Panc1 (cell line): ENCODE results near the gene MC1R. TPM values are rescaled to one million over a fixed set of nuclear protein-coding genes. Genes with fewer than 3 reads are reported as not detected.

Experiments
- ATAC-seq: fragments of 200-7000 bp; cut with Tn5 transposase; 2 replicates; pipeline ENCODE4 v1.9.1; 2020; ENCODE audit warnings: mild to moderate bottlenecking, moderate library complexity
- BruUV-seq: library from RNA; stranded (reverse); fragments of 400-500 nt; replicated peaks from 2 replicates; lab custom pipeline; 2021; lab: Mats Ljungman, UMichigan
- CTCF ChIA-PET: fragments of 300-600 bp; sonication (Branson Sonifier 250); formaldehyde crosslinking; loops from one replicate; lab custom pipeline; 2022; ENCODE audit warnings: antibody characterized with exemption; lab: Charles Lee
- POLR2A ChIA-PET: fragments of 300-600 bp; sonication (Branson Sonifier 250); formaldehyde crosslinking; loops from one replicate; lab custom pipeline; 2022; ENCODE audit warnings: antibody characterized with exemption; lab: Charles Lee
- DNase-seq: peaks from one replicate; pipeline ENCODE4 v3.0.0-alpha.2; 2010; ENCODE audit warnings: low read depth, low spot score
- H3K27ac ChIP-seq: 2 replicates; pipeline ENCODE4 v1.5.1; 2011; ENCODE audit warnings: mild to moderate bottlenecking, low read length, inconsistent platforms
- H3K27me3 ChIP-seq: fragments of 200-500 bp; sonication (Bioruptor generic); 2 replicates; pipeline ENCODE4 v1.6.0; 2014; ENCODE audit warnings: low read length, inconsistent platforms; ENCODE audit not compliant: control insufficient read depth, insufficient read depth
- H3K36me3 ChIP-seq: fragments of 200-500 bp; sonication (Bioruptor generic); 2 replicates; pipeline ENCODE4 v1.5.1; 2014; ENCODE audit warnings: inconsistent platforms, mild to moderate bottlenecking, low read length, moderate library complexity; ENCODE audit not compliant: control insufficient read depth, insufficient read depth
- H3K4me1 ChIP-seq: 2 replicates; pipeline ENCODE4 v1.5.1; 2011; ENCODE audit warnings: inconsistent platforms, mild to moderate bottlenecking, low read length, moderate library complexity; ENCODE audit not compliant: control insufficient read depth, insufficient read depth
- H3K4me3 ChIP-seq, 2 experiments: 2 replicates each; pipeline ENCODE4 v1.5.1; 2011 to 2012; ENCODE audit warnings: low read depth in 2 of 2, low read length in 2 of 2, mild to moderate bottlenecking in 2 of 2, inconsistent platforms in 1 of 2, moderate library complexity in 1 of 2
- H3K9me3 ChIP-seq: fragments of 200-500 bp; sonication (Bioruptor generic); 2 replicates; pipeline ENCODE4 v1.5.1; 2014; ENCODE audit warnings: low read depth, mild to moderate bottlenecking, inconsistent platforms, low read length, moderate library complexity; ENCODE audit not compliant: control insufficient read depth, insufficient read depth
- POLR2AphosphoS5 ChIP-seq: IDR thresholded peaks from 2 replicates; pipeline ENCODE4 v1.6.1; 2012; ENCODE audit warnings: mild to moderate bottlenecking, low read depth, low read length, moderate library complexity
- REST ChIP-seq, 2 experiments: IDR thresholded peaks; 2 replicates each; pipeline ENCODE4 v1.6.1; 2011 to 2012; ENCODE audit warnings: low read depth in 2 of 2, control low read depth in 1 of 2, low read length in 1 of 2, mild to moderate bottlenecking in 1 of 2, moderate library complexity in 1 of 2; ENCODE audit not compliant: insufficient read depth in 1 of 2
- SIN3A ChIP-seq: IDR thresholded peaks from 2 replicates; pipeline ENCODE4 v1.6.1; 2012; ENCODE audit warnings: low read depth, mild to moderate bottlenecking, low read length, moderate library complexity, borderline replicate concordance; ENCODE audit not compliant: insufficient read depth
- TCF7L2 ChIP-seq: IDR thresholded peaks from 2 replicates; pipeline ENCODE4 v1.6.1; 2011; ENCODE audit warnings: mild to moderate bottlenecking, low read depth, low read length, inconsistent platforms
- in situ Hi-C: cut with HindIII; loops from 2 replicates; pipeline ENCODE4 v1.10.0; 2016; ENCODE audit warnings: low sequenced_read_pairs, low pct_unique_long_range_greater_than_20kb
- intact Hi-C: fragments of 100-400 bp; cut with micrococcal nuclease; formaldehyde crosslinking; loops from one replicate; pipeline ENCODE4 v1.10.0; 2022; ENCODE audit not compliant: unreplicated experiment
- total RNA-seq: library from RNA; stranded (reverse); gene quantifications from one replicate; pipeline ENCODE4 v1.2.1, GENCODE V29; 2021; ENCODE audit not compliant: unreplicated experiment
- TF ChIP-seq, protein P1 (sequence below): fragments of 450-650 bp; IDR thresholded peaks from 2 replicates; pipeline ENCODE4 v1.5.1; 2017; ENCODE audit warnings: mild to moderate bottlenecking

MC1R gene
- total RNA-seq, 1 experiment from 2014 or later = 8.7 TPM

DNA sequence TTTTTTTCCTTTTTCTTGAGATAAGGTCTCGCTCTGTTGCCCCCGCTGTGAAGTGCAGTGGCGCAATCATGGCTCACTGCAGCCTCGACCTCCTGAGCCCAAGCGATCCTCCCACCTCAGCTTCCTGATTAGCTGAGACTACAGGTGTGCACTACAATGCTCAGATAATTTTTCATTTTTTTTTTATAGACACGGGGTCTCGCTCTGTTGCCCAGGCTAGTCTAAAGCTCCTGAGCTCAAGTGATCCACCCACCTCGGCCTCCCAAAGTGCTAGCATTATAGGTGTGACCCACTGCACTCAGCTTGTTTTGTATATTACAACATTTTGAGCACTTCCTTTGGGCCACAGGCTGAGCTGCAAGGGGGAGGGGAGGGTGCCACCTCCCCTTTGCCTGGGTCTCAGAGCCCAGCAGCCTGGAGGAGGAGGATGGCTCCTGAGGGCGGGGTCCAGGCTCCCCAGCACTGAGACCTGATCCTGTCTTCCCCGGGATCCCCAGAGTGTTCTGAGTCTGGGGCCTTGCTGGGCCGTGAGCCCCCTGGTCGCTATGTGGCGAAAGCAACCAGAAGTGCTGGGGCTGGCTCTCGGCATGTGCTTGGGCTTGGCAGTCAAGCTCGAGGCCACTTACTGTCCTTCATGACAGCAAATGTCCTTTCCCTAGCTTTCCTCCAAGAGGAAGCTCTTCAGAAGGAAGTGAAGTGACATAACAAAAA lies 38.0 kb downstream of the MC1R start:
- no TSS peak for BruUV-seq
- TF ChIP-seq REST (IDR thresholded peaks at IDR 0.05; ENCODE audit: insufficient read depth in 1 of 2, low read depth in 2 of 2, low read length in 1 of 2) (no peak), TCF7L2 (no peak), SIN3A (no peak), POLR2AphosphoS5 (no peak)
- TF ChIP-seq, protein P1, sequence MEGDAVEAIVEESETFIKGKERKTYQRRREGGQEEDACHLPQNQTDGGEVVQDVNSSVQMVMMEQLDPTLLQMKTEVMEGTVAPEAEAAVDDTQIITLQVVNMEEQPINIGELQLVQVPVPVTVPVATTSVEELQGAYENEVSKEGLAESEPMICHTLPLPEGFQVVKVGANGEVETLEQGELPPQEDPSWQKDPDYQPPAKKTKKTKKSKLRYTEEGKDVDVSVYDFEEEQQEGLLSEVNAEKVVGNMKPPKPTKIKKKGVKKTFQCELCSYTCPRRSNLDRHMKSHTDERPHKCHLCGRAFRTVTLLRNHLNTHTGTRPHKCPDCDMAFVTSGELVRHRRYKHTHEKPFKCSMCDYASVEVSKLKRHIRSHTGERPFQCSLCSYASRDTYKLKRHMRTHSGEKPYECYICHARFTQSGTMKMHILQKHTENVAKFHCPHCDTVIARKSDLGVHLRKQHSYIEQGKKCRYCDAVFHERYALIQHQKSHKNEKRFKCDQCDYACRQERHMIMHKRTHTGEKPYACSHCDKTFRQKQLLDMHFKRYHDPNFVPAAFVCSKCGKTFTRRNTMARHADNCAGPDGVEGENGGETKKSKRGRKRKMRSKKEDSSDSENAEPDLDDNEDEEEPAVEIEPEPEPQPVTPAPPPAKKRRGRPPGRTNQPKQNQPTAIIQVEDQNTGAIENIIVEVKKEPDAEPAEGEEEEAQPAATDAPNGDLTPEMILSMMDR = no peak
- H3K9me3 ChIP-seq = no peaks in the 10 kb centered on the region
- POLR2A ChIA-PET = no interaction called here
- ATAC-seq = no peak
- no peaks in the 10 kb centered on the region for H3K4me1 ChIP-seq
- CTCF ChIA-PET = no interaction called here
- intact Hi-C loops (no loop called here), in situ Hi-C loops (no loop called here)
- no peaks in the 10 kb centered on the region for H3K36me3 ChIP-seq
- H3K4me3 ChIP-seq = no peak overlapping the region
- H3K27ac ChIP-seq = no peak overlapping the region
- DNase-seq = no peak
- no peaks in the 10 kb centered on the region for H3K27me3 ChIP-seq

DNA sequence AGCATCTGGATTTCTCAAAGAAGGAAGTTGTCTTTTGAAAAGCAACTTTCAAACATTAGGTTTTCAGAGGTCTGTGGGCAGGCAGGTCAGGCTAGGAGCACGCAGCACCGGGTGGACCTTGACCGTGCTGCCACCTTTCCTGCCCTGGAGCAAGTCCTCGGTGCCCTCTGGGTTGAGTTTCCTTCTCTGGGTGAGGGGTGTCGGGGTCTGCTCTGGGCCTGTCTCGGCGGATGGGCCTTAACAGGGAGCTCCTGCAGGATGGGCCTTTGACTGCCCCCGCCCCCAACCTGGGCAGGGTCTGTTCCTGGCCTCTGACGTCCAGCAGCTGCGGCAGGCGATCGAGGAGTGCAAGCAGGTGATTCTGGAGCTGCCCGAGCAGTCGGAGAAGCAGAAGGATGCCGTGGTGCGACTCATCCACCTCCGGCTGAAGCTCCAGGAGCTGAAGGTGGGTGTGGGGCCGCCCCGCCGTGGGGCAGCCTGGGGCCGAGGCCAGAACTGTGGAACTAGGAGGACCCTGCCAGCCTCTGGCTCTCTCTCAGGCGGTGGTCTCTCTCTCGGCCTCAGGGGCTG lies 38.6 kb downstream of the MC1R start:
- no TSS peak for BruUV-seq
- ATAC-seq (no peak), DNase-seq (no peak)
- ChIA-PET POLR2A (no interaction called here), CTCF (no interaction called here)
- intact Hi-C loops = no loop called here
- TF ChIP-seq POLR2AphosphoS5 (no peak), SIN3A (no peak), REST (IDR thresholded peaks at IDR 0.05; ENCODE audit: insufficient read depth in 1 of 2, low read depth in 2 of 2, low read length in 1 of 2) (no peak), TCF7L2 (no peak)
- TF ChIP-seq, protein P1 = no peak
- Histone ChIP-seq H3K9me3 (no peaks in the 10 kb centered on the region), H3K36me3 (no peaks in the 10 kb centered on the region), H3K27me3 (no peaks in the 10 kb centered on the region), H3K27ac (no peak overlapping the region), H3K4me1 (no peaks in the 10 kb centered on the region), H3K4me3 (no peak overlapping the region)
- in situ Hi-C loops = no loop called here
